Erythroblast (primary cell): ENCODE data around the gene TBCK.

Source experiments
- GATA1 ChIP-seq: IDR thresholded peaks from 2 replicates; pipeline ENCODE4 v1.6.1; 2011; ENCODE audit warnings: low read depth, mild to moderate bottlenecking, control low read depth, low read length, moderate library complexity
- POLR2A ChIP-seq: IDR thresholded peaks from 2 replicates; pipeline ENCODE4 v1.6.1; 2011; ENCODE audit warnings: mild to moderate bottlenecking, low read length

DNA sequence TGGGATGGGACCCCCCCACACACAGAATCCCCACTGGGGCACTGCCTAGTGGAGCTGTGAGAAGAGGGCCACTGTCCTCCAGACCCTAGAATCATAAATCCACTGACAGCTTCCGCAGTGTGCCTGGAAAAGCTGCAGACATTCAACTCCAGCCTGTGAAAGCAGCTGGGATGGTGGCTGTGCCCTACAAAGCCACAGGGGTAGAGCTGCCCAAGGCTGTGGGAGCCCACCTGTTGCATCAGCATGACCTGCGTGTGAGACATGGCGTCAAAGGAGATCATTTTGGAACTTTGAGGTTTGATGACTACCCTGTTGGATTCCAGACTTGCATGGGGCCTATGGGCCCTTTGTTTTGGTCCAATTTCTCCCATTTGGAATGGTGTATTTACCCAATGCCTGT is 22.7 kb upstream of the TBCK start:
- TF ChIP-seq POLR2A = no peak
- TF ChIP-seq GATA1 = no peak
